Activated T-helper 17 cell treated with anti-CD3 and anti-CD28 coated beads, Interleukin-2, amount 50 U/mL, for 72 hours (primary cell): Measurements from ENCODE around the gene DRAP1. TPM values are rescaled to one million over a fixed set of nuclear protein-coding genes. Genes with fewer than 3 reads are reported as not detected.

Experiments used
- ATAC-seq: fragments of 150-1000 bp; cut with Tn5 transposase; replicated peaks from 2 replicates; pipeline ENCODE4 v1.10.0; 2021; ENCODE audit warnings: mild to moderate bottlenecking, moderate library complexity
- H3K27ac Mint-ChIP-seq: one replicate; pipeline ENCODE4 v1.8.0; 2022; ENCODE audit warnings: mixed read lengths
- H3K27me3 Mint-ChIP-seq: one replicate; pipeline ENCODE4 v1.8.0; 2022; ENCODE audit warnings: mixed read lengths
- H3K36me3 Mint-ChIP-seq: one replicate; pipeline ENCODE4 v1.8.0; 2022; ENCODE audit warnings: low read depth, mild to moderate bottlenecking, mixed read lengths
- H3K4me1 Mint-ChIP-seq: one replicate; pipeline ENCODE4 v1.8.0; 2022; ENCODE audit warnings: mixed read lengths
- H3K4me3 Mint-ChIP-seq: one replicate; pipeline ENCODE4 v1.8.0; 2022; ENCODE audit warnings: mild to moderate bottlenecking, mixed read lengths
- H3K9me3 Mint-ChIP-seq: one replicate; pipeline ENCODE4 v1.8.0; 2022; ENCODE audit warnings: mixed read lengths
- total RNA-seq, 2 donors: library from RNA; stranded (reverse); gene quantifications; one replicate each; pipeline ENCODE4 v1.2.3, GENCODE V29; 2022

Gene DRAP1
- total RNA-seq, result 10 to 100 TPM; 85.3 to 94.5 TPM

- Mint-ChIP-seq H3K27ac (peak within 1 kb of the TSS; percentile 89), H3K4me3 (peak within 1 kb of the TSS; percentile 86), H3K27me3 (no peaks in the 10 kb centered on the region), H3K4me1 (peaks cover 14% of the 10 kb centered on the region), H3K9me3 (no peaks in the 10 kb centered on the region), H3K36me3 (peaks cover 41% of the 10 kb centered on the region)
- peak; percentile 93 for ATAC-seq
Measured at GRCh38 chr11:65919141-65919572, at the start of gene DRAP1. DRAP1 (plus strand) TSS chr11:65919426; CDS start chr11:65919502, 76 bp downstream.

GRCh38 chr11:65869643-65870306 is 49.5 kb upstream of the DRAP1 start:
- Mint-ChIP-seq H3K4me1 (peaks cover 4% of the 10 kb centered on the region), H3K27me3 (no peaks in the 10 kb centered on the region), H3K9me3 (no peaks in the 10 kb centered on the region), H3K4me3 (no peak overlapping the region), H3K36me3 (peaks cover 32% of the 10 kb centered on the region), H3K27ac (peak overlapping the region; percentile 46)
- no peak for ATAC-seq

- ATAC-seq, result no peak
- H3K4me1 Mint-ChIP-seq, result peaks cover under 1% of the 10 kb centered on the region
- H3K27me3 Mint-ChIP-seq, result no peaks in the 10 kb centered on the region
- H3K4me3 Mint-ChIP-seq, result peak overlapping the region; percentile 29
- no peaks in the 10 kb centered on the region for H3K9me3 Mint-ChIP-seq
- H3K36me3 Mint-ChIP-seq, result peaks cover 27% of the 10 kb centered on the region
- peak overlapping the region; percentile 46 for H3K27ac Mint-ChIP-seq
Measured at GRCh38 chr11:65870307-65870658, 48.9 kb upstream of the DRAP1 start.

GRCh38 chr11:65870706-65871681 is 48.2 kb upstream of the DRAP1 start:
- Mint-ChIP-seq H3K27ac (peak overlapping the region; percentile 46), H3K36me3 (peaks cover 20% of the 10 kb centered on the region), H3K27me3 (no peaks in the 10 kb centered on the region), H3K4me3 (peak overlapping the region; percentile 41), H3K9me3 (no peaks in the 10 kb centered on the region), H3K4me1 (no peaks in the 10 kb centered on the region)
- ATAC-seq, result no peak

GRCh38 chr11:65871811-65872548 is 47.2 kb upstream of the DRAP1 start:
- peaks cover 13% of the 10 kb centered on the region for H3K36me3 Mint-ChIP-seq
- no peak for ATAC-seq
- H3K4me3 Mint-ChIP-seq, result peak overlapping the region; percentile 41
- H3K27ac Mint-ChIP-seq, result peak overlapping the region; percentile 36
- no peaks in the 10 kb centered on the region for H3K27me3 Mint-ChIP-seq
- no peaks in the 10 kb centered on the region for H3K4me1 Mint-ChIP-seq
- no peaks in the 10 kb centered on the region for H3K9me3 Mint-ChIP-seq

- no peak for ATAC-seq
- Mint-ChIP-seq H3K36me3 (peaks cover 6% of the 10 kb centered on the region), H3K4me3 (peak within 1 kb of the TSS; percentile 92), H3K27me3 (no peaks in the 10 kb centered on the region), H3K4me1 (no peaks in the 10 kb centered on the region), H3K9me3 (no peaks in the 10 kb centered on the region), H3K27ac (peak within 1 kb of the TSS; percentile 94)
Measured at GRCh38 chr11:65872586-65873317, 46.5 kb upstream of the DRAP1 start, which contains the start of gene EFEMP2. EFEMP2 (minus strand) TSS chr11:65872800; CDS start chr11:65872354, 446 bp downstream.

- Mint-ChIP-seq H3K4me1 (no peaks in the 10 kb centered on the region), H3K36me3 (peaks cover 6% of the 10 kb centered on the region)
- ATAC-seq, result peak; percentile 93
Measured at GRCh38 chr11:65873318-65874156, 45.7 kb upstream of the DRAP1 start.

GRCh38 chr11:65879617-65880016 is 39.6 kb upstream of the DRAP1 start, which contains the start of gene CTSW:
CTSW (plus strand) TSS chr11:65879837; CDS start chr11:65879855, 18 bp downstream.
- H3K9me3 Mint-ChIP-seq, result no peaks in the 10 kb centered on the region
- no peaks in the 10 kb centered on the region for H3K27me3 Mint-ChIP-seq
- H3K27ac Mint-ChIP-seq, result peak within 1 kb of the TSS; percentile 90
- peaks cover 14% of the 10 kb centered on the region for H3K36me3 Mint-ChIP-seq
- H3K4me3 Mint-ChIP-seq, result peak within 1 kb of the TSS; percentile 66
- peak; percentile 49 for ATAC-seq
- H3K4me1 Mint-ChIP-seq, result peaks cover 14% of the 10 kb centered on the region

More at GRCh38 chr11:65873318-65874156, 45.7 kb upstream of the DRAP1 start:
- Mint-ChIP-seq H3K27ac (peak overlapping the region; percentile 94), H3K27me3 (no peaks in the 10 kb centered on the region), H3K9me3 (no peaks in the 10 kb centered on the region), H3K4me3 (peak overlapping the region; percentile 92)

GRCh38 chr11:65880027-65880426 is 39.2 kb upstream of the DRAP1 start:
- H3K9me3 Mint-ChIP-seq, result no peaks in the 10 kb centered on the region
- H3K36me3 Mint-ChIP-seq, result peaks cover 18% of the 10 kb centered on the region
- H3K27ac Mint-ChIP-seq, result peak overlapping the region; percentile 61
- peak overlapping the region; percentile 66 for H3K4me3 Mint-ChIP-seq
- peaks cover 16% of the 10 kb centered on the region for H3K4me1 Mint-ChIP-seq
- no peak for ATAC-seq
- H3K27me3 Mint-ChIP-seq, result no peaks in the 10 kb centered on the region

GRCh38 chr11:65880844-65881421 is 38.3 kb upstream of the DRAP1 start:
- peaks cover 16% of the 10 kb centered on the region for H3K4me1 Mint-ChIP-seq
- peaks cover 27% of the 10 kb centered on the region for H3K36me3 Mint-ChIP-seq
- H3K4me3 Mint-ChIP-seq, result peak overlapping the region; percentile 66
- no peaks in the 10 kb centered on the region for H3K9me3 Mint-ChIP-seq
- peak; percentile 37 for ATAC-seq
- H3K27me3 Mint-ChIP-seq, result no peaks in the 10 kb centered on the region
- peak overlapping the region; percentile 90 for H3K27ac Mint-ChIP-seq

GRCh38 chr11:65882120-65883057 is 36.8 kb upstream of the DRAP1 start:
- H3K27ac Mint-ChIP-seq, result peak overlapping the region; percentile 90
- H3K4me1 Mint-ChIP-seq, result peaks cover 24% of the 10 kb centered on the region
- no peak overlapping the region for H3K4me3 Mint-ChIP-seq
- peaks cover 40% of the 10 kb centered on the region for H3K36me3 Mint-ChIP-seq
- ATAC-seq, result no peak
- no peaks in the 10 kb centered on the region for H3K9me3 Mint-ChIP-seq
- no peaks in the 10 kb centered on the region for H3K27me3 Mint-ChIP-seq
